ENCODE data around the gene OR6T1. TPM values are rescaled to one million over a fixed set of nuclear protein-coding genes. Genes with fewer than 3 reads are reported as not detected.

Gene OR6T1, protein sequence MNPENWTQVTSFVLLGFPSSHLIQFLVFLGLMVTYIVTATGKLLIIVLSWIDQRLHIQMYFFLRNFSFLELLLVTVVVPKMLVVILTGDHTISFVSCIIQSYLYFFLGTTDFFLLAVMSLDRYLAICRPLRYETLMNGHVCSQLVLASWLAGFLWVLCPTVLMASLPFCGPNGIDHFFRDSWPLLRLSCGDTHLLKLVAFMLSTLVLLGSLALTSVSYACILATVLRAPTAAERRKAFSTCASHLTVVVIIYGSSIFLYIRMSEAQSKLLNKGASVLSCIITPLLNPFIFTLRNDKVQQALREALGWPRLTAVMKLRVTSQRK
- total RNA-seq: not detected

DNA sequence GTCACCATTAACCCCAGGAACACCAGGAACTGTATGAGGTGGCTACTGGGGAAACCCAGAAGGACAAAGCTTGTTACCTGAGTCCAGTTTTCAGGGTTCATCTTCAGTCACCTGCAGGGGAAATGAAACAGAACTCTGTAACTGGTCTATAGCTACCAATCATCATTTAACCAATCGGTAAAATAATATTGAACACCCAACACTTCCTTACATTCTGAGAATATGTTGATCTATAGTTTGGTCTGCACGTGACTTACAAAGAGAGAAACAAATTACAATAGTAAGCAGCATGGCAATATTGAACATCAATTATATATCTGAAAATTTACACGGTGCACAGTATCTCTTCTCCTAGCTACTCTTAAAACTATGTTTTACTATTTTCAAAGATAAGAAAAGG lies at the start of gene OR6T1:
Gene OR6T1, minus strand, starts transcription at position 101 of the 400 bp plus-strand sequence. Its CDS starts 0 bp downstream, at position 101.
- ChIA-PET CTCF (no interaction called here), POLR2A (no interaction called here)

DNA sequence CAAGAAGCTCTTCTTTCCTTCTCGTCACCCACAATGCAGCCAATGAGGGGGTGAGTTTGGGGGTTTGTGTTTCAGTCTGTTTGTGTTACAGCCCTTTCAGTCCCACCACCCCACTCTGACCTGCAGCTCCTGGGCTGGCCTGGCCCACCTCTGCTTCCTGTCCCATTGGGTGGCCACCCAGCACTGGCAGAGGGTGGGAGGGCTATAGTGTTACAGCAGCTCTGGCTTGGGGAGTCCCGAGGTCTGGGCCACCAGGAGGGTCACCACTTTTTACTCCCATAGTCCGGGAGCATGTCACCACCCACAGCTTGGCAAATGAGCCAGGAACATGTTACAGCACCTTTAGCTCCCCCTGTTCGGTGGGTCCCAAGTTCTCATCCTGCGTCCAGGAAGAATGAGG lies 35.7 kb upstream of the OR6T1 start:
- ChIA-PET CTCF (no interaction called here), POLR2A (no interaction called here)

GRCh38 chr11:123977731-123978347 lies 34.2 kb upstream of the OR6T1 start, which contains the start of gene OR10S1:
Gene OR10S1, minus strand, starts transcription at chr11:123977781. Its CDS starts 117 bp downstream, at chr11:123977664.
- CTCF ChIA-PET: no interaction called here
- POLR2A ChIA-PET: no interaction called here

- ChIA-PET POLR2A (no interaction called here), CTCF (no interaction called here)
Observed at GRCh38 chr11:123976770-123977560, 33.3 kb upstream of the OR6T1 start.

GRCh38 chr11:123973816-123974215 lies 30.2 kb upstream of the OR6T1 start:
- ChIA-PET CTCF (no interaction called here), POLR2A (no interaction called here)

- ChIA-PET CTCF (no interaction called here), POLR2A (no interaction called here)
Observed at GRCh38 chr11:123956752-123957151, 13.1 kb upstream of the OR6T1 start.

DNA sequence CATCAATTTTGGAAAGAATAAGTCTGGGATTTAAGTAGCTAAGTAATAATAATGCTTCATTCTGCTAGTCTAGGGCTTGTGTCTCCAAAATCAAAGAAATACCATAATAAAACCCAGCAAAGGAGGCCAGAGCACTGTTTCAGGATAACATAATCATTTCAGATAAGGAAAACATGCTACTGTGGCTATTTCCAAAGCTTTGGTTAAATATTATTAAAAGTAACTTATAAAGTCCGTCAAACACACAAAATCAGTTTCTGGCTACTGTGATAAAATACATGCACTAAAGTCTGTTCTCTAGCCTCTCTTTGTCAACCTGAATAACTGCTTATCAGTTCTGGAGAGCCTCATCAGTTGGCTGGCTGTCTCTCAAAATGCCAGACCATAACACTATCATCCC lies 1.5 kb upstream of the OR6T1 start:
- ChIA-PET POLR2A (interaction anchor here (0.6 kb wide), 1 partner anchor 79 kb away, joined by 3 read pairs; no protein-coding TSS in a partner anchor), CTCF (no interaction called here)

DNA sequence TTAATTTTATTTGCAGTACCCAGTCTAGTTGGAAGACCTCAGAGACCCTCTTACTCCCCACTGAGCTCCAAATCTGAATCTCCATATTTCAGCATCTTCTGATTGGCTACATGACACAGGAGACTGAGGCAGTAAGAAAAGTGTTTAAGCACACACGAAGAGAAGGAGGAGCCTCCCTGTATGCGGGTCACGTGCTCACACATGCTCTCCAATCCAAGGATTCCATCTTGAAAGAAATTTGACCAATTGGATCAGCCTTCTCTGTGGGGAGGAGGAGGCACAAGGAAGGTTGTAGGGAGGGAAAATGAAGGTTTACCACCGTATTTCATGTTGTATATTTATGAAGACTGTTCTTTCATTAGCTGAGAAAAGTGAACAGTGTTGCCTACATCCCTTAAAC lies 1.2 kb downstream of the OR6T1 start:
- ChIA-PET POLR2A (no interaction called here), CTCF (no interaction called here)

- ChIA-PET CTCF (no interaction called here), POLR2A (no interaction called here)
Observed at GRCh38 chr11:123939317-123939716, 4.3 kb downstream of the OR6T1 start, which contains the start of gene OR4D5. Gene OR4D5, plus strand, starts transcription at chr11:123939617. Its CDS starts 0 bp downstream, at chr11:123939617.

- ChIA-PET POLR2A (no interaction called here), CTCF (no interaction called here)
Observed at GRCh38 chr11:123924027-123924426, 19.6 kb downstream of the OR6T1 start.

- POLR2A ChIA-PET: no interaction called here
- CTCF ChIA-PET: no interaction called here
Observed at GRCh38 chr11:123920943-123921342, 22.7 kb downstream of the OR6T1 start.

DNA sequence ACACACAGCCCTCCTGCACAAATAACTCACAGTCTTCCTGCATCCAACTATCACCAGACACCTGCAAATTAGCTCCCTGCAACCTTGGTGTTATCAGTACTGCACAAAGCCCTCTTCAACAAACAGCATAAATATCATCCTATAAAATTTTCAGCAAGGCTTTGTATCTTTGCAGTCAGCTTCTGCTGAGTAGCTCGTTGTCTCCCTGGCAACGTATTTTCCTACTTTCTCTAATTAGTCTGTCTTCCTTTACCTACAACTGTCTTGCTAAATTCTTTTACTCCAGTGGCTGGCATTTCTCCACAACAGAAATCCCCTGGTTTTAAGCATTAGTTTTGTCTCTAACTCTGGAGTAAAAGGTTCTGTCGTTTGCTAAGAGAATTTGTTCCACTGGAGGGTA lies 37.8 kb downstream of the OR6T1 start:
- CTCF ChIA-PET: no interaction called here
- POLR2A ChIA-PET: no interaction called here

GRCh38 chr11:123904932-123905331 lies 38.7 kb downstream of the OR6T1 start:
- CTCF ChIA-PET: no interaction called here
- POLR2A ChIA-PET: no interaction called here

GRCh38 chr11:123903932-123904331 lies 39.7 kb downstream of the OR6T1 start:
- ChIA-PET CTCF (no interaction called here), POLR2A (no interaction called here)

DNA sequence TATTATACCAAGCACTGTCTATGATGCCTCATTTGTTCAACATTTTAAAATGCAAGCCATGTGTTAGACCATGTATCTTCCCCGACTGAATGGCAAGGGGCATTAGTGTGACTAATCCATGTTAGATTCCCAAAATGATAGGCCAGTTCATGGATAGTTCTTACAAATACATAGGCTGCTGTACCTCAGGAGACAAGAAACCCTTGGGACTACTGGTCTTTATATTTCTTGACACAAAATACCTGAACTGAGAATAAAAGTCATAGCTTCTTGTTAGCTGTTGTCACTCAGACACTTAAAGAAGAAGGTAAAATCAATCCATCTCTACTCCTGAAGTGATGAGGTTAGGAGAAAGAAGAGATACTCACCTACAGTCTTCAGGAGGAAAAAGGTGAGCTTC lies 41.8 kb downstream of the OR6T1 start, which contains the start of gene OR8D4:
Gene OR8D4, plus strand, starts transcription at position 301 of the 400 bp plus-strand sequence. CDS start 4,265 bp downstream, outside the sequence.
- POLR2A ChIA-PET: no interaction called here
- CTCF ChIA-PET: no interaction called here

DNA sequence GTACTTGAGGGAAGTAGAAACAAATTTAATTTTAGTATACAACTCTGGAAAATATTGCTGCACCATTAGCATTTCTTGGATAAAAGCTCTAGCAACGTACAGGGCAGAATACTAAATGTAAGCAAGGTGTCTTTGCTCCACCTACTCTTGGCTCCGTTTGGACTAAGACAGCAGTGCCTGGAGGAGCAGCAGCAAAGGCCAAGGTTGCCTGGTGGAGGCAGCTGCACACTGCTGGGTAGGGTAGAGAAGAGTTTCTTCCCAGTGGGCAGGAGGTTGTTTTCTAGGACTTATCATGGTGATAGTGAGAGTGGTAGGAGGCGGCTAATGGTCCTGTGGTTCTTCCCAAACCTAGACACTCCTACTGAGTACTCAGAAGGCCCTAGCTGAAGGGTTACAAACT lies 43.8 kb downstream of the OR6T1 start:
- CTCF ChIA-PET: no interaction called here
- POLR2A ChIA-PET: no interaction called here

Other genes starting within 250 kb of the OR6T1 start
- gene ZNF202, start 202.2 kb downstream of the OR6T1 start, total RNA-seq: 10 to 100 TPM; 16.1 to 18.7 TPM
- gene OR6X1, start 189.3 kb downstream of the OR6T1 start, total RNA-seq: not detected
- not detected for gene OR6M1, start 137.5 kb downstream of the OR6T1 start, total RNA-seq
- not detected for gene TMEM225, start 58.2 kb downstream of the OR6T1 start, total RNA-seq
- not detected for gene OR8D4, start 41.7 kb downstream of the OR6T1 start, total RNA-seq
- gene OR4D5, start 4.2 kb downstream of the OR6T1 start, total RNA-seq: not detected
- gene OR10S1, start 33.9 kb upstream of the OR6T1 start, total RNA-seq: not detected
- not detected for gene OR10G6, start 51.3 kb upstream of the OR6T1 start, total RNA-seq
- not detected for gene OR10G4, start 69.2 kb upstream of the OR6T1 start, total RNA-seq
- gene OR10G9, start 79.2 kb upstream of the OR6T1 start, total RNA-seq: not detected
- not detected for gene OR10G8, start 83.0 kb upstream of the OR6T1 start, total RNA-seq
- gene OR10G7, start 97.5 kb upstream of the OR6T1 start, total RNA-seq: not detected
- gene VWA5A, start 171.6 kb upstream of the OR6T1 start, total RNA-seq: 1 to 10 TPM; 2.3 to 3.0 TPM
- gene OR10D3, start 239.5 kb upstream of the OR6T1 start, total RNA-seq: not detected

Data from activated CD8-positive, alpha-beta memory T cell treated with anti-CD3 and anti-CD28 coated beads for 36 hours (primary cell).